Prostate gland (tissue), 2 donors: ENCODE data around the gene FHIT.

Source experiments
- CTCF ChIP-seq, 4 experiments: fragments of 200-600 bp in 2 of 4; fragments of 450-650 bp in 2 of 4; sonication (generic) in 2 of 4; IDR thresholded peaks; 1 replicate in 3 of 4; 2 replicates in 1 of 4; pipeline ENCODE4 v1.5.1; 2016 to 2019; ENCODE audit warnings: antibody characterized with exemption in 4 of 4, mild to moderate bottlenecking in 2 of 4, moderate library complexity in 2 of 4
- POLR2A ChIP-seq: fragments of 450-650 bp; IDR thresholded peaks from one replicate; pipeline ENCODE4 v1.6.1; 2016; ENCODE audit warnings: antibody characterized with exemption, mild to moderate bottlenecking
- POLR2AphosphoS5 ChIP-seq: sonication (generic); formaldehyde crosslinking; IDR thresholded peaks from one replicate; pipeline ENCODE4 v1.6.1; 2017; ENCODE audit warnings: antibody characterized with exemption

GRCh38 chr3:60573494-60573893 lies 677.8 kb downstream of the FHIT start:
- TF ChIP-seq CTCF (IDR thresholded peaks at IDR 0.05): no peak
- no peak for TF ChIP-seq POLR2A
- TF ChIP-seq POLR2AphosphoS5: no peak
